Thyroid gland (tissue), 4 donors: ENCODE data around the gene NSUN3.

ENCODE experiments used
- POLR2A ChIP-seq, 2 donors: fragments of 450-650 bp; IDR thresholded peaks; one replicate each; pipeline ENCODE4 v1.6.1; 2017; ENCODE audit warnings: antibody characterized with exemption in 2 of 2, mild to moderate bottlenecking in 2 of 2, moderate library complexity in 1 of 2
- TF ChIP-seq, protein P1 (sequence below), 6 experiments: fragments of 200-600 bp in 3 of 6; fragments of 450-650 bp in 3 of 6; sonication (generic) in 3 of 6; IDR thresholded peaks; one replicate each; pipeline ENCODE4 v1.5.1; 2016 to 2019; ENCODE audit warnings: antibody characterized with exemption in 6 of 6, mild to moderate bottlenecking in 2 of 6, inconsistent platforms in 1 of 6, moderate library complexity in 1 of 6

DNA sequence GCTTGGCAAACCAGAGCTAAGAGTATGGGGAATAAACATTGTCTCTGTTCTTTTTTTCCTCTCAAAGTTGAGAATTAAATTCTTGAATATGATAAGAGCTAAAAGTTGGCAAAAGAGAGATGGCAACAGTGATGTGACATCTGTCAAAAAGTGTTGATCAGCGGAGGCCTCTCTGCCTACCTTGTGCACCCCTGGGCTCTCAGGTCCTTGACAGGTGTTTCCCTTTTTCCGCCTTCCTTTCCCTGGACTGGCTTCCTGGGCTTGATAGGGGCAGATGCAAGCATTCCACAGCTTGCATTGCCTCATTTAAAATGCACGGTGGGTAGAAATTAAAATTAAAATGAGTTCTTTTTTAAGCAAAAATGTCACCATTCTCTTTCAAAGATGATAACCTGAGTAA, 84.2 kb downstream of the NSUN3 start:
- TF ChIP-seq, protein P1, sequence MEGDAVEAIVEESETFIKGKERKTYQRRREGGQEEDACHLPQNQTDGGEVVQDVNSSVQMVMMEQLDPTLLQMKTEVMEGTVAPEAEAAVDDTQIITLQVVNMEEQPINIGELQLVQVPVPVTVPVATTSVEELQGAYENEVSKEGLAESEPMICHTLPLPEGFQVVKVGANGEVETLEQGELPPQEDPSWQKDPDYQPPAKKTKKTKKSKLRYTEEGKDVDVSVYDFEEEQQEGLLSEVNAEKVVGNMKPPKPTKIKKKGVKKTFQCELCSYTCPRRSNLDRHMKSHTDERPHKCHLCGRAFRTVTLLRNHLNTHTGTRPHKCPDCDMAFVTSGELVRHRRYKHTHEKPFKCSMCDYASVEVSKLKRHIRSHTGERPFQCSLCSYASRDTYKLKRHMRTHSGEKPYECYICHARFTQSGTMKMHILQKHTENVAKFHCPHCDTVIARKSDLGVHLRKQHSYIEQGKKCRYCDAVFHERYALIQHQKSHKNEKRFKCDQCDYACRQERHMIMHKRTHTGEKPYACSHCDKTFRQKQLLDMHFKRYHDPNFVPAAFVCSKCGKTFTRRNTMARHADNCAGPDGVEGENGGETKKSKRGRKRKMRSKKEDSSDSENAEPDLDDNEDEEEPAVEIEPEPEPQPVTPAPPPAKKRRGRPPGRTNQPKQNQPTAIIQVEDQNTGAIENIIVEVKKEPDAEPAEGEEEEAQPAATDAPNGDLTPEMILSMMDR (IDR thresholded peaks at IDR 0.05), result no peak
- TF ChIP-seq POLR2A (IDR thresholded peaks at IDR 0.05), result no peak
